Ovary (tissue), 9 donors: ENCODE results near the gene FARS2. TPM values are rescaled to one million over a fixed set of nuclear protein-coding genes. Genes with fewer than 3 reads are reported as not detected.

ENCODE experiments used
- DNase-seq, 5 donors: peaks; one replicate each; pipeline ENCODE4 v3.0.0-alpha.2; 2019 to 2020
- H3K27ac ChIP-seq, 2 donors: fragments of 200-600 bp; one replicate each; pipeline versions ENCODE4 v1.5.1 to v1.8.0; 2019 to 2022
- H3K27me3 ChIP-seq: fragments of 200-600 bp; one replicate; pipeline ENCODE4 v1.8.0; 2022
- H3K36me3 ChIP-seq: fragments of 200-600 bp; sonication (generic); one replicate; pipeline ENCODE4 v1.5.1; 2019
- H3K4me1 ChIP-seq: one replicate; pipeline ENCODE4 v1.8.1; 2013; ENCODE audit warnings: mild to moderate bottlenecking, moderate library complexity; ENCODE audit not compliant: insufficient read depth
- H3K4me3 ChIP-seq: fragments of 200-600 bp; sonication (generic); one replicate; pipeline ENCODE4 v1.5.1; 2017
- H3K9me3 ChIP-seq, 2 donors: fragments of 200-600 bp in 1 of 2; sonication (generic) in 1 of 2; one replicate each; pipeline versions ENCODE4 v1.5.1 to v1.8.1; 2013 to 2019; ENCODE audit warnings: mild to moderate bottlenecking in 1 of 2, moderate library complexity in 1 of 2
- CTCF ChIP-seq, 3 donors: fragments of 450-650 bp in 2 of 3; fragments of 200-600 bp in 1 of 3; IDR thresholded peaks; one replicate each; pipeline versions ENCODE4 v1.5.1 to v1.8.0; 2016 to 2022; ENCODE audit warnings: antibody characterized with exemption in 3 of 3, mild to moderate bottlenecking in 1 of 3
- EP300 ChIP-seq: sonication (generic); formaldehyde crosslinking; IDR thresholded peaks from one replicate; pipeline ENCODE4 v1.6.1; 2017; ENCODE audit warnings: antibody characterized with exemption
- POLR2A ChIP-seq: fragments of 450-650 bp; IDR thresholded peaks from one replicate; pipeline ENCODE4 v1.6.1; 2017; ENCODE audit warnings: antibody characterized with exemption, mild to moderate bottlenecking, moderate library complexity
- WGBS, 3 donors: extraction: QIAGEN DNeasy Blood & Tissue Kit in 1 of 3; methylation state at CpG; one replicate each; pipeline versions ENCODE4 v1.1.5 to v1.1.7; 2013 to 2017; 5-methylcytosine and 5-hydroxymethylcytosine counted together
- intact Hi-C, 4 donors: fragments of 100-400 bp; cut with DNase I; formaldehyde crosslinking; loops; one replicate each; pipeline versions ENCODE4 v1.11.0 to v1.15.1; 2022 to 2023
- polyA plus RNA-seq, 2 donors: library from polyadenylated mRNA; stranded (reverse); fragments of 200-250 nt in 1 of 2; fragments of 350-450 nt in 1 of 2; fragmentation: Illumina TruSeq in 1 of 2; extraction: RNeasy Lipid Tissue Mini Kit (QIAGEN cat#74804) in 1 of 2; gene quantifications; one replicate each; pipeline ENCODE4 v1.2.3, GENCODE V29; 2013 to 2014
- total RNA-seq, 7 donors: library from RNA; depleted of rRNA in 2 of 7; stranded (reverse); fragments of >200 nt in 2 of 7; fragmentation: NEBNext Ultra II Directional in 3 of 7; extraction: Animal tissue kit (Norgen Biotek cat#: 25700) in 3 of 7; gene quantifications; one replicate each; pipeline versions ENCODE4 v1.1.0 to v1.2.4, GENCODE V29; 2016 to 2023
- donor health status: DM: no; HTN: no; CAD: no; lungs with moderate emphysema.
- donor health status: DM: no; HTN: no; CAD: no.
- donor health status: Bipolar disorder and iron deficiency.
- donor health status: DM: yes; HTN: yes; CAD: no.
- donor health status: DM: no; HTN: no; CAD: no.
- donor health status: DM: yes; HTN: yes; CAD: no.

Gene FARS2
- total and polyA plus RNA-seq, 9 donors: 9.2 to 17.5 (median 11.0) TPM

GRCh38 chr6:5580736-5581581 lies 319.6 kb downstream of the FARS2 start:
- DNase-seq: no peak
- 70 to 78% (median 72%) methylated on average over 12 of the region's 12 CpGs for WGBS, 3 donors

GRCh38 chr6:5582762-5583161 lies 321.4 kb downstream of the FARS2 start:
- Histone ChIP-seq H3K9me3 (no peaks in the 10 kb centered on the region), H3K4me1 (no peaks in the 10 kb centered on the region)
- no peak for DNase-seq

More at GRCh38 chr6:5580736-5581581, 319.6 kb downstream of the FARS2 start:
- Histone ChIP-seq H3K27ac (no peak overlapping the region), H3K4me1 (no peaks in the 10 kb centered on the region), H3K27me3 (no peaks in the 10 kb centered on the region), H3K36me3 (no peaks in the 10 kb centered on the region), H3K4me3 (no peak overlapping the region), H3K9me3 (no peaks in the 10 kb centered on the region)
- intact Hi-C loops: no loop called here
- TF ChIP-seq EP300 (no peak), POLR2A (no peak)

GRCh38 chr6:5583528-5583927 lies 322.2 kb downstream of the FARS2 start:
- Histone ChIP-seq H3K9me3 (no peaks in the 10 kb centered on the region), H3K36me3 (no peaks in the 10 kb centered on the region), H3K27ac (no peak overlapping the region), H3K4me3 (no peak overlapping the region), H3K4me1 (no peaks in the 10 kb centered on the region), H3K27me3 (no peaks in the 10 kb centered on the region)
- no peak for DNase-seq
- WGBS, 3 donors: 37 to 54% (median 48%) methylated on average over 3 of the region's 3 CpGs
- TF ChIP-seq POLR2A (no peak), CTCF (IDR thresholded peaks at IDR 0.05) (no peak), EP300 (no peak)
- intact Hi-C loops: no loop called here

More at GRCh38 chr6:5582762-5583161, 321.4 kb downstream of the FARS2 start:
- intact Hi-C loops: no loop called here
- Histone ChIP-seq H3K27ac (no peak overlapping the region), H3K4me3 (no peak overlapping the region), H3K27me3 (no peaks in the 10 kb centered on the region), H3K36me3 (no peaks in the 10 kb centered on the region)
- TF ChIP-seq EP300: no peak
- no peak for TF ChIP-seq POLR2A
- TF ChIP-seq CTCF (IDR thresholded peaks at IDR 0.05): no peak

GRCh38 chr6:5584078-5584482 lies 322.8 kb downstream of the FARS2 start:
- WGBS, 3 donors: 46 to 68% (median 50%) methylated on average over 5 of the region's 5 CpGs
- H3K4me3 ChIP-seq: no peak overlapping the region

More at GRCh38 chr6:5584078-5584482, 322.8 kb downstream of the FARS2 start:
- DNase-seq: no peak
- H3K36me3 ChIP-seq: no peaks in the 10 kb centered on the region
- H3K27ac ChIP-seq: no peak overlapping the region
- intact Hi-C loops: no loop called here
- H3K4me1 ChIP-seq: no peaks in the 10 kb centered on the region
- H3K9me3 ChIP-seq: no peaks in the 10 kb centered on the region
- H3K27me3 ChIP-seq: no peaks in the 10 kb centered on the region
- no peak for TF ChIP-seq POLR2A
- TF ChIP-seq CTCF (IDR thresholded peaks at IDR 0.05): no peak
- TF ChIP-seq EP300: no peak
